ENCODE results near the gene ZNF76.

DNA sequence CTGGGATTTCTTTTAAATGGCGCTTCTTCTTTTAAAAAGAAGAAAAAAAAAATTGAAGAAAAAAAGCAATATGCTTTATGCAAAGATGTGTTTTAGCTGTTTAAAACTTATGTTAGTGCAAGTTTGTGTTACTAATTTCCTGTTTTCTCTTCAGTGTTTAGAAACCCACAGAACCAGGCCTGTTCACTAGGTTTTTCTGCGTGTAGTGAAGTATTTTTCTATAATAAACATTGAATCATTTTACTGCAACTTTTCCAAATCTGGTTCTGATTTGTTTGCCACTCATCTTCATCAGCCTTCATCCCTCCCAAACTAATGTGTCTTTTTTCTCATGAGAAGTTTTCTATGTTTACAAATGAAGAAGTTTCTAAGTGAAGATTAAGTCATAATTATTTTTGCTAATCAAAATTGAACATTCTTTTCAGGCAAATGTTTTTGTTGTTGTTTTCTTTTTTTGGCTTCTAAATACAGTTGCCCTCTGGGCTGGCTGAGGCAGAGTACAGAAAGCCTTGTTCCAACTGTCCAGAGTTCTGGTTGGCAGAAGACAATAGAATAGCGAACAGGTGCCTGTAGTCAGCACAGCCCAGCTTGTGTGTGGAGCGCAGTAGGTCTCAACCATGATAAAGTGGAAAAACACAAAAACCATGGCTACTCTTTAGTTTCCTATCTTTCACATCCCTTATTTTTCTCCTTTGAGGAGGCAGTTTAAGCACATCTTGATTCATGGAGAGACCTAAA is 14.5 kb downstream of the ZNF76 start:
- TF ChIP-seq, protein P1, sequence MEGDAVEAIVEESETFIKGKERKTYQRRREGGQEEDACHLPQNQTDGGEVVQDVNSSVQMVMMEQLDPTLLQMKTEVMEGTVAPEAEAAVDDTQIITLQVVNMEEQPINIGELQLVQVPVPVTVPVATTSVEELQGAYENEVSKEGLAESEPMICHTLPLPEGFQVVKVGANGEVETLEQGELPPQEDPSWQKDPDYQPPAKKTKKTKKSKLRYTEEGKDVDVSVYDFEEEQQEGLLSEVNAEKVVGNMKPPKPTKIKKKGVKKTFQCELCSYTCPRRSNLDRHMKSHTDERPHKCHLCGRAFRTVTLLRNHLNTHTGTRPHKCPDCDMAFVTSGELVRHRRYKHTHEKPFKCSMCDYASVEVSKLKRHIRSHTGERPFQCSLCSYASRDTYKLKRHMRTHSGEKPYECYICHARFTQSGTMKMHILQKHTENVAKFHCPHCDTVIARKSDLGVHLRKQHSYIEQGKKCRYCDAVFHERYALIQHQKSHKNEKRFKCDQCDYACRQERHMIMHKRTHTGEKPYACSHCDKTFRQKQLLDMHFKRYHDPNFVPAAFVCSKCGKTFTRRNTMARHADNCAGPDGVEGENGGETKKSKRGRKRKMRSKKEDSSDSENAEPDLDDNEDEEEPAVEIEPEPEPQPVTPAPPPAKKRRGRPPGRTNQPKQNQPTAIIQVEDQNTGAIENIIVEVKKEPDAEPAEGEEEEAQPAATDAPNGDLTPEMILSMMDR (IDR thresholded peaks at IDR 0.05; ENCODE audit: insufficient read depth, low read length, poor library complexity, severe bottlenecking), result no peak
- TF ChIP-seq EZH2phosphoT487 (conservative IDR thresholded peaks at IDR 0.05; ENCODE audit: low read length), result no peak
